T-helper 2 cell treated with Interferon-gamma antibody and Interleukin-4, amounts not matched to agents 5 μg/mL and 100 μg/mL, for 36 hours (primary cell): Measurements from ENCODE around the gene SCO1.

Source experiments
- DNase-seq: peaks from one replicate; pipeline ENCODE4 v3.0.0; 2021; ENCODE audit warnings: low spot score
- H3K27ac Mint-ChIP-seq: one replicate; pipeline ENCODE4 v1.8.0; 2021; ENCODE audit warnings: mild to moderate bottlenecking, mixed read lengths
- H3K27me3 Mint-ChIP-seq: one replicate; pipeline ENCODE4 v1.8.0; 2021; ENCODE audit warnings: low read depth, mixed read lengths
- H3K36me3 Mint-ChIP-seq: one replicate; pipeline ENCODE4 v1.8.0; 2021; ENCODE audit warnings: low read depth, mixed read lengths
- H3K4me1 Mint-ChIP-seq: one replicate; pipeline ENCODE4 v1.8.0; 2021; ENCODE audit warnings: low read depth, mixed read lengths
- H3K4me3 Mint-ChIP-seq: one replicate; pipeline ENCODE4 v1.8.0; 2022; ENCODE audit warnings: mild to moderate bottlenecking, moderate library complexity, mixed read lengths
- H3K9me3 Mint-ChIP-seq: one replicate; pipeline ENCODE4 v1.8.0; 2021; ENCODE audit warnings: mixed read lengths

The SCO1 gene

GRCh38 chr17:10629706-10630105 lies 67.6 kb downstream of the SCO1 start:
- H3K27ac Mint-ChIP-seq = no peak overlapping the region
- no peaks in the 10 kb centered on the region for H3K4me1 Mint-ChIP-seq
- H3K9me3 Mint-ChIP-seq = no peaks in the 10 kb centered on the region
- H3K36me3 Mint-ChIP-seq = peaks cover 2% of the 10 kb centered on the region
- DNase-seq = no peak
- H3K4me3 Mint-ChIP-seq = no peak overlapping the region
- H3K27me3 Mint-ChIP-seq = no peaks in the 10 kb centered on the region

DNA sequence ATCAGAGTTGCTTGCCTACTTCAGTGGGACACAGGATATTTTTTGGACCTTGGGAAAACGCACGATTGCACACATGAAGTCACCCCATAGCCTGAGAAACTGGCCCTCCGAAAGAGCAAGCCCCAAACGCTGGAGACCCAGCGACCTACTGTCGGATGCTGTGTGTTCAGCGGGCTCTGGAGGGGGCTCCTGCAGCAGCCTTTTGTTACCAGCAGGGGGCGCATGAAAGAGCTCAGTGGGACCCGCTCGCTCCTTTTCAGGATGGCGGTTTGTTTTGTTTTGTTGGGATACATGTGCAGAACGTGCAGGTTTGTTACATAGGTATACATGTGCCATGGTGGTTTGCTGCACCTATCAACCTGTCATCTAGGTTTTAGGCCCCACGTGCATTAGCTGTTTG lies 68.6 kb downstream of the SCO1 start:
- Mint-ChIP-seq H3K4me1 (no peaks in the 10 kb centered on the region), H3K27me3 (no peaks in the 10 kb centered on the region), H3K9me3 (no peaks in the 10 kb centered on the region), H3K27ac (no peak overlapping the region), H3K4me3 (no peak overlapping the region), H3K36me3 (peaks cover 2% of the 10 kb centered on the region)
- DNase-seq = no peak

DNA sequence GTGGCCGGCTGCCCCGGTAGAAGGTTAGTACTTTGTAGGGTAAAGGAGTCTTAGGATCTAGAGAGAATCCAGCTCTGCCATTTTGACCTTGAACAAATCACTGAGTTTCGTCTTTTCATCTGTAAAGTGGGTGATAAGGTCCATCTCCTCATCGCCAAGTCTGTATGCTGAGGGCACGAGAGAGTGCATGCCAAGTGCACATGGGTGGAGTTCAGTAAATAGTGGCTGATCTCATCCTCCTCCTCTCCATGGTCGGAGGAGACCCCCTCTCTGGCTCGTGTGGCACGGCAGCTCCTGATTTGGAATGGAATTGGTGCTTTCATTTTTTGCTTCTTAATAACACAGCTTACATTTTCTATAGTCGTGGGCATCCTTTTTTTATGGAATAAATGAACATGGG lies 70.9 kb downstream of the SCO1 start:
- Mint-ChIP-seq H3K36me3 (peaks cover 2% of the 10 kb centered on the region), H3K27me3 (no peaks in the 10 kb centered on the region), H3K4me3 (no peak overlapping the region), H3K27ac (no peak overlapping the region), H3K4me1 (no peaks in the 10 kb centered on the region), H3K9me3 (no peaks in the 10 kb centered on the region)
- no peak for DNase-seq

DNA sequence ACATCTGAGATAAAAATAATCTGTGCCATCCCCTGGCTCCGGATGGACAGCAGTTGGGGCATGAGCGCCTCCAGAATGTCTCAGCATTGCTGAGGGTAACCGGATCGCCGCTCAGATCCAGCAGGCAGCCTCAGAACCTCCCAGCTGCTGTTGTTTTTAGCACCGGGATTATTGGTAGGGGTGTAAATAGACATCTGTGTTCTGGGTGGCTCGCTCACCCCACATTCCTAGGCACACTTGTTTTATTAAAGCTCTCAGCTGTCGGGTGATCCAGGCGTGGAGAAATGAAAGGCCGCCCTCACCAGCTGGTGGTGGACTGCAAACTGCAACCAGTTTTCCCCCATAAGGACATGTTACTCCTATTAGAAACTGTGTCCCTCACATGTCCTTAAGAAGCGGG lies 72.4 kb downstream of the SCO1 start:
- no peaks in the 10 kb centered on the region for H3K4me1 Mint-ChIP-seq
- no peak overlapping the region for H3K4me3 Mint-ChIP-seq
- DNase-seq = no peak
- no peaks in the 10 kb centered on the region for H3K9me3 Mint-ChIP-seq
- no peaks in the 10 kb centered on the region for H3K27me3 Mint-ChIP-seq
- no peaks in the 10 kb centered on the region for H3K36me3 Mint-ChIP-seq
- H3K27ac Mint-ChIP-seq = no peak overlapping the region

DNA sequence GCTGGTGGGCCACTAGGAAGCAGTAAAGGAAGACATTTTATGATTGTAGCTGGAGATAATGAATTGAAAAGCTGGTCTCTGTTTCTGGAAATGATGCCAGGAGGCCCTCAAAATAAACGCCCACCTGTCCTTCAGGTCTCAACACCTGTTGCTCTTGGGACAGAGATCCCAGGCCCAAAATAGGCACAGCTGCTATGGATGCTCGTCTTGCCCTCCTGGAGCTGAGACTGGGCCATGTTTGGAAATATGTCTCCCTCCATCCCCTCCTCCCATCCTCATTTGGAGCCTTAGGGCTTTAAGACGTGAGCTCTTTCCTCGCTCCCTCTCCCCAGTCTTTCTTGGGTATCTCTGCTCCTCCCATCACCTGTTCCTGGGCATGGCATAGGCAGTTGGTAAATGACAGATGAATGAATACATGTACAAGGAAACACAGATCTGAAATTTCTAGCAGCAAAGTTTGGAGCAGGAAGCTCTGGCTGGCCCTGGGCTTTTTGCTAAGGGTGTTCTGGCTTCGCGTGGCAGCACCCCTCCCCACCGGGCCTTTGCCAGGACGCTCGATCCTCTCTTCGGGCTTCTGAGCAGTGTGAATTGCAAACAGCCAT lies 73.5 kb downstream of the SCO1 start:
- Mint-ChIP-seq H3K27me3 (no peaks in the 10 kb centered on the region), H3K9me3 (no peaks in the 10 kb centered on the region), H3K4me3 (no peak overlapping the region), H3K4me1 (no peaks in the 10 kb centered on the region), H3K27ac (no peak overlapping the region), H3K36me3 (no peaks in the 10 kb centered on the region)
- no peak for DNase-seq

- H3K27ac Mint-ChIP-seq = no peak overlapping the region
- H3K27me3 Mint-ChIP-seq = no peaks in the 10 kb centered on the region
- no peaks in the 10 kb centered on the region for H3K36me3 Mint-ChIP-seq
- no peaks in the 10 kb centered on the region for H3K9me3 Mint-ChIP-seq
- no peak for DNase-seq
- H3K4me3 Mint-ChIP-seq = no peak overlapping the region
- peaks cover 3% of the 10 kb centered on the region for H3K4me1 Mint-ChIP-seq
These were observed 74.5 kb downstream of the SCO1 start for GRCh38 chr17:10622617-10623485.
